Measurements from ENCODE around the gene QSOX2.

- TF ChIP-seq CTCF (IDR thresholded peaks at IDR 0.05 in 2 of 3, conservative IDR thresholded peaks at IDR 0.05 in 1 of 3; ENCODE audit: borderline replicate concordance in 1 of 3, insufficient read depth in 1 of 3, low read depth in 2 of 3, low read length in 2 of 3) (no peak), POLR2A (IDR thresholded peaks at IDR 0.05; ENCODE audit: borderline replicate concordance, extremely low read depth, insufficient read depth, insufficient read length) (no peak), TCF7L2 (IDR thresholded peaks at IDR 0.05; ENCODE audit: borderline replicate concordance, extremely low read depth, insufficient read depth, insufficient read length) (no peak), EZH2 (IDR thresholded peaks at IDR 0.05) (no peak), POLR2AphosphoS5 (IDR thresholded peaks at IDR 0.05; ENCODE audit: low read depth, low read length) (no peak), RAD21 (IDR thresholded peaks at IDR 0.05; ENCODE audit: low read depth) (no peak), ZNF274 (IDR thresholded peaks at IDR 0.05; ENCODE audit: low read depth, low read length) (no peak), REST (IDR thresholded peaks at IDR 0.05; ENCODE audit: low read depth) (no peak), MAX (IDR thresholded peaks at IDR 0.05) (no peak), ZFX (IDR thresholded peaks at IDR 0.05) (no peak)
Measured at GRCh38 chr9:136182850-136183422, 62.7 kb downstream of the QSOX2 start.
